GM12878 (cell line): Measurements from ENCODE around the gene HHAT. TPM values are rescaled to one million over a fixed set of nuclear protein-coding genes. Genes with fewer than 3 reads are reported as not detected.
A peak's percentile ranks its signal among the peaks of the same experiment; 100 is the strongest.

Source experiments
- BHLHE40 ChIP-seq, 2 experiments: fragments of 450-650 bp in 1 of 2; IDR thresholded peaks; 2 replicates each; pipeline ENCODE4 v1.6.1; 2011 to 2017; ENCODE audit warnings: low read depth in 2 of 2, borderline replicate concordance in 1 of 2, improper control_type of control experiment in 1 of 2, low read length in 1 of 2, mild to moderate bottlenecking in 1 of 2
- BMI1 ChIP-seq: fragments of 450-650 bp; IDR thresholded peaks from 2 replicates; pipeline ENCODE4 v1.6.1; 2016; ENCODE audit warnings: mild to moderate bottlenecking, moderate library complexity, borderline replicate concordance
- MEF2A ChIP-seq: IDR thresholded peaks from 2 replicates; pipeline ENCODE4 v1.6.1; 2011; ENCODE audit warnings: low read depth, mild to moderate bottlenecking, low read length, moderate library complexity; ENCODE audit not compliant: insufficient read depth
- SREBF1 ChIP-seq: IDR thresholded peaks from 2 replicates; pipeline ENCODE4 v1.6.1; 2012; ENCODE audit warnings: mild to moderate bottlenecking, low read length
- SREBF2 ChIP-seq: IDR thresholded peaks from 2 replicates; pipeline ENCODE4 v1.6.1; 2012; ENCODE audit warnings: mild to moderate bottlenecking, low read length
- ZNF274 ChIP-seq: IDR thresholded peaks from one replicate; pipeline ENCODE4 v1.8.0; 2011; ENCODE audit not compliant: insufficient read length, insufficient read depth
- polyA plus RNA-seq, 11 experiments: library from polyadenylated mRNA; depleted of rRNA in 4 of 11; unstranded in 6 of 11; stranded (reverse) in 5 of 11; fragments of >200 nt; fragmentation: Nextera tagmentation in 4 of 11; fragmentation: Illumina TruSeq in 1 of 11; extraction: Ambion mirVana in 4 of 11; extraction: Trizol in 1 of 11; gene quantifications; 1 replicate in 1 of 11; 2 replicates in 10 of 11; pipeline versions ENCODE4 v1.2.1 to v1.2.3, GENCODE V29; 2011 to 2016; ENCODE audit warnings: inconsistent platforms in 2 of 11, missing spikeins in 2 of 11, low read depth in 1 of 11
- total RNA-seq, 4 experiments: library from RNA; depleted of rRNA in 3 of 4; stranded (reverse); fragments of >200 nt in 3 of 4; fragmentation: Illumina TruSeq in 1 of 4; extraction: Trizol in 1 of 4; gene quantifications; 2 replicates each; pipeline versions ENCODE4 v1.2.1 to v1.2.3, GENCODE V29; 2013 to 2021
- TF ChIP-seq, protein P1 (sequence below): fragments of 450-650 bp; IDR thresholded peaks from 2 replicates; pipeline ENCODE4 v1.6.1; 2017; ENCODE audit warnings: mild to moderate bottlenecking, moderate library complexity
- TF ChIP-seq, protein P2 (sequence below): fragments of 450-650 bp; IDR thresholded peaks from 2 replicates; pipeline ENCODE4 v1.6.1; 2017; ENCODE audit warnings: antibody characterized with exemption, mild to moderate bottlenecking, moderate library complexity

Gene HHAT
- total and polyA plus RNA-seq, 10 of the 15 experiments (the other 5 are each of a cell fraction or from before 2014, with no cell fraction given), result 1.2 to 37.6 (median 2.6) TPM

DNA sequence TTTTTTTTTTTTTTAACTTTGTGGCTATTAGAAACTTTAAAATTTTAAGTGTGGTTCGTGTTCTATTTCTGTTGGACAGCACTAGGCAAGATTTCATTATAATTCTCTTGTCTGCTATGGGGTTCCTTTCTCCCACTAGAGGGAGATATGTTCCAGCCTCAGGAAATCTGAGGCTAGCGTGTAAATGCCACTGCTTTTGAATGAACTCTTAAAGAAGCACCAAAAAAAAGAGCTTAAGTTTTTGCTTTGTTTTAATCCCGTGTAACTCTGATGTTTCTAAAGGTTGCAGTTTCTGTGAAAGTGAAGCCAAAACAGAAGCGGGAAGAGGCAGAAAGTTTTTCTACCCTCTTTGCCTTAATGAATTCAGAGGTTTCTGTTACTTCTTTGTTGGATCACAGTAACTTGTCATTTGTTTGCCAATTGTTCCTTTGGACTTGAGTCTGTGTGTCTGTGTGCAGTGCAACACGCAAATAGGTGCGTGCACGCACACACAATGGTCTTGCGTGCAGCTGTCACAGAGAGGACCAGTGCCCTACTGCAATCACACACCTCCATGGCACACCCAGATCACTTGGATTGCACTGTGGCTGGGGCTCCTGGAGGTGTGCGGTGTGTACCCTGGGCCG lies 32.3 kb downstream of the HHAT start (continued):
- TF ChIP-seq, protein P1, sequence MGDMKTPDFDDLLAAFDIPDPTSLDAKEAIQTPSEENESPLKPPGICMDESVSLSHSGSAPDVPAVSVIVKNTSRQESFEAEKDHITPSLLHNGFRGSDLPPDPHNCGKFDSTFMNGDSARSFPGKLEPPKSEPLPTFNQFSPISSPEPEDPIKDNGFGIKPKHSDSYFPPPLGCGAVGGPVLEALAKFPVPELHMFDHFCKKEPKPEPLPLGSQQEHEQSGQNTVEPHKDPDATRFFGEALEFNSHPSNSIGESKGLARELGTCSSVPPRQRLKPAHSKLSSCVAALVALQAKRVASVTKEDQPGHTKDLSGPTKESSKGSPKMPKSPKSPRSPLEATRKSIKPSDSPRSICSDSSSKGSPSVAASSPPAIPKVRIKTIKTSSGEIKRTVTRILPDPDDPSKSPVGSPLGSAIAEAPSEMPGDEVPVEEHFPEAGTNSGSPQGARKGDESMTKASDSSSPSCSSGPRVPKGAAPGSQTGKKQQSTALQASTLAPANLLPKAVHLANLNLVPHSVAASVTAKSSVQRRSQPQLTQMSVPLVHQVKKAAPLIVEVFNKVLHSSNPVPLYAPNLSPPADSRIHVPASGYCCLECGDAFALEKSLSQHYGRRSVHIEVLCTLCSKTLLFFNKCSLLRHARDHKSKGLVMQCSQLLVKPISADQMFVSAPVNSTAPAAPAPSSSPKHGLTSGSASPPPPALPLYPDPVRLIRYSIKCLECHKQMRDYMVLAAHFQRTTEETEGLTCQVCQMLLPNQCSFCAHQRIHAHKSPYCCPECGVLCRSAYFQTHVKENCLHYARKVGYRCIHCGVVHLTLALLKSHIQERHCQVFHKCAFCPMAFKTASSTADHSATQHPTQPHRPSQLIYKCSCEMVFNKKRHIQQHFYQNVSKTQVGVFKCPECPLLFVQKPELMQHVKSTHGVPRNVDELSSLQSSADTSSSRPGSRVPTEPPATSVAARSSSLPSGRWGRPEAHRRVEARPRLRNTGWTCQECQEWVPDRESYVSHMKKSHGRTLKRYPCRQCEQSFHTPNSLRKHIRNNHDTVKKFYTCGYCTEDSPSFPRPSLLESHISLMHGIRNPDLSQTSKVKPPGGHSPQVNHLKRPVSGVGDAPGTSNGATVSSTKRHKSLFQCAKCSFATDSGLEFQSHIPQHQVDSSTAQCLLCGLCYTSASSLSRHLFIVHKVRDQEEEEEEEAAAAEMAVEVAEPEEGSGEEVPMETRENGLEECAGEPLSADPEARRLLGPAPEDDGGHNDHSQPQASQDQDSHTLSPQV, result 0 out of 2 replicates have a peak, but pooled peaks have one; percentile 11
- TF ChIP-seq ZNF274, result no peak
- TF ChIP-seq SREBF2, result peak; percentile 22; the same call in 1 of the 2 replicates
- TF ChIP-seq, protein P2, sequence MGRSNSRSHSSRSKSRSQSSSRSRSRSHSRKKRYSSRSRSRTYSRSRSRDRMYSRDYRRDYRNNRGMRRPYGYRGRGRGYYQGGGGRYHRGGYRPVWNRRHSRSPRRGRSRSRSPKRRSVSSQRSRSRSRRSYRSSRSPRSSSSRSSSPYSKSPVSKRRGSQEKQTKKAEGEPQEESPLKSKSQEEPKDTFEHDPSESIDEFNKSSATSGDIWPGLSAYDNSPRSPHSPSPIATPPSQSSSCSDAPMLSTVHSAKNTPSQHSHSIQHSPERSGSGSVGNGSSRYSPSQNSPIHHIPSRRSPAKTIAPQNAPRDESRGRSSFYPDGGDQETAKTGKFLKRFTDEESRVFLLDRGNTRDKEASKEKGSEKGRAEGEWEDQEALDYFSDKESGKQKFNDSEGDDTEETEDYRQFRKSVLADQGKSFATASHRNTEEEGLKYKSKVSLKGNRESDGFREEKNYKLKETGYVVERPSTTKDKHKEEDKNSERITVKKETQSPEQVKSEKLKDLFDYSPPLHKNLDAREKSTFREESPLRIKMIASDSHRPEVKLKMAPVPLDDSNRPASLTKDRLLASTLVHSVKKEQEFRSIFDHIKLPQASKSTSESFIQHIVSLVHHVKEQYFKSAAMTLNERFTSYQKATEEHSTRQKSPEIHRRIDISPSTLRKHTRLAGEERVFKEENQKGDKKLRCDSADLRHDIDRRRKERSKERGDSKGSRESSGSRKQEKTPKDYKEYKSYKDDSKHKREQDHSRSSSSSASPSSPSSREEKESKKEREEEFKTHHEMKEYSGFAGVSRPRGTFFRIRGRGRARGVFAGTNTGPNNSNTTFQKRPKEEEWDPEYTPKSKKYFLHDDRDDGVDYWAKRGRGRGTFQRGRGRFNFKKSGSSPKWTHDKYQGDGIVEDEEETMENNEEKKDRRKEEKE, result no peak
- 0 out of 2 replicates have a peak, but pooled peaks have one; percentile 20 for TF ChIP-seq MEF2A
- no peak for TF ChIP-seq SREBF1
- peak in 1 of 2 experiments; percentile 15; a peak in 1 of 4 replicates for TF ChIP-seq BHLHE40 (IDR thresholded peaks at IDR 0.05; ENCODE audit: borderline replicate concordance in 1 of 2, low read depth in 2 of 2, low read length in 1 of 2)
- no peak for TF ChIP-seq BMI1
